Body of pancreas (tissue), 4 donors: ENCODE results near the gene HSBP1L1.

Experiments
- CTCF ChIP-seq, 7 experiments: fragments of 450-650 bp in 4 of 7; fragments of 200-600 bp in 3 of 7; sonication (generic) in 3 of 7; IDR thresholded peaks; one replicate each; pipeline ENCODE4 v1.5.1; 2016 to 2019; ENCODE audit warnings: antibody characterized with exemption in 7 of 7
- POLR2A ChIP-seq, 3 donors: fragments of 450-650 bp; IDR thresholded peaks; one replicate each; pipeline ENCODE4 v1.6.1; 2016; ENCODE audit warnings: antibody characterized with exemption in 3 of 3, mild to moderate bottlenecking in 2 of 3

GRCh38 chr18:79917169-79917852 is 47.1 kb upstream of the HSBP1L1 start:
- TF ChIP-seq CTCF (IDR thresholded peaks at IDR 0.05) = no peak
- no peak for TF ChIP-seq POLR2A (IDR thresholded peaks at IDR 0.05)
